Stomach (tissue), 4 donors: Measurements from ENCODE around the gene HOXD13.

Source experiments
- CTCF ChIP-seq, 7 experiments: fragments of 450-650 bp in 4 of 7; fragments of 200-600 bp in 3 of 7; sonication (generic) in 3 of 7; IDR thresholded peaks; one replicate each; pipeline ENCODE4 v1.5.1; 2016 to 2019; ENCODE audit warnings: antibody characterized with exemption in 7 of 7, control low read depth in 2 of 7, mild to moderate bottlenecking in 1 of 7
- POLR2A ChIP-seq, 4 donors: fragments of 450-650 bp; IDR thresholded peaks; one replicate each; pipeline ENCODE4 v1.6.1; 2016; ENCODE audit warnings: antibody characterized with exemption in 4 of 4, control low read depth in 2 of 4, mild to moderate bottlenecking in 1 of 4, moderate library complexity in 1 of 4

GRCh38 chr2:176082525-176082823, 10.0 kb upstream of the HOXD13 start:
- TF ChIP-seq CTCF (IDR thresholded peaks at IDR 0.05) (no peak), POLR2A (IDR thresholded peaks at IDR 0.05) (no peak)
